T-helper 22 cell (primary cell): ENCODE data around the gene LRRC34.

Experiments used
- DNase-seq: peaks from one replicate; pipeline ENCODE4 v3.0.0-alpha.2; 2020; ENCODE audit warnings: low read depth

LRRC34 gene

GRCh38 chr3:169813757-169814517 lies 1.2 kb upstream of the LRRC34 start:
- peak; percentile 51 for DNase-seq

- no peak for DNase-seq
Observed at GRCh38 chr3:169813278-169813677, 574 bp upstream of the LRRC34 start.

- no peak for DNase-seq
Observed at GRCh38 chr3:169811631-169812331, 923 bp downstream of the LRRC34 start.

GRCh38 chr3:169809230-169809795 lies 3.4 kb downstream of the LRRC34 start:
- DNase-seq, result no peak

GRCh38 chr3:169804681-169805080 lies 8.0 kb downstream of the LRRC34 start:
- DNase-seq, result no peak

- no peak for DNase-seq
Observed at GRCh38 chr3:169792359-169792758, 20.3 kb downstream of the LRRC34 start.

- no peak for DNase-seq
Observed at GRCh38 chr3:169790687-169791429, 21.8 kb downstream of the LRRC34 start.

- DNase-seq, result no peak
Observed at GRCh38 chr3:169790219-169790618, 22.5 kb downstream of the LRRC34 start.

- DNase-seq, result no peak
Observed at GRCh38 chr3:169787791-169788190, 24.9 kb downstream of the LRRC34 start.

- no peak for DNase-seq
Observed at GRCh38 chr3:169787120-169787519, 25.6 kb downstream of the LRRC34 start.

GRCh38 chr3:169781209-169781855 lies 31.4 kb downstream of the LRRC34 start:
- no peak for DNase-seq

- no peak for DNase-seq
Observed at GRCh38 chr3:169780742-169781141, 32.0 kb downstream of the LRRC34 start.

- no peak for DNase-seq
Observed at GRCh38 chr3:169777822-169778221, 34.9 kb downstream of the LRRC34 start.

- no peak for DNase-seq
Observed at GRCh38 chr3:169774186-169774585, 38.5 kb downstream of the LRRC34 start.

GRCh38 chr3:169772897-169773816 lies 39.5 kb downstream of the LRRC34 start, which contains the start of gene MYNN:
Gene MYNN, plus strand, starts transcription at chr3:169773396. Its CDS starts 900 bp downstream, at chr3:169774296.
- peak; percentile 83 for DNase-seq

GRCh38 chr3:169772305-169772896 lies 40.3 kb downstream of the LRRC34 start:
- no peak for DNase-seq

GRCh38 chr3:169771497-169772304 lies 41.0 kb downstream of the LRRC34 start:
- DNase-seq, result peak; percentile 41

GRCh38 chr3:169769287-169770181 lies 43.2 kb downstream of the LRRC34 start, which contains the start of gene ACTRT3:
Gene ACTRT3, minus strand, starts transcription at chr3:169769561. Its CDS starts 41 bp downstream, at chr3:169769520.
- peak; percentile 40 for DNase-seq
